ENCODE results near the gene SLC7A6OS.

GRCh38 chr16:68290450-68290849 is 20.3 kb downstream of the SLC7A6OS start:
- TF ChIP-seq FOXM1 (IDR thresholded peaks at IDR 0.05; ENCODE audit: low read depth, low read length): no peak
- TF ChIP-seq ESRRA (IDR thresholded peaks at IDR 0.05; ENCODE audit: low read length): no peak
- TF ChIP-seq CTCF (IDR thresholded peaks at IDR 0.05 in 2 of 3, conservative IDR thresholded peaks at IDR 0.05 in 1 of 3; ENCODE audit: control insufficient read depth in 2 of 3, extremely low read depth in 1 of 3, insufficient read depth in 1 of 3, low read depth in 3 of 3, low read length in 3 of 3): no peak
- TF ChIP-seq, protein P1, sequence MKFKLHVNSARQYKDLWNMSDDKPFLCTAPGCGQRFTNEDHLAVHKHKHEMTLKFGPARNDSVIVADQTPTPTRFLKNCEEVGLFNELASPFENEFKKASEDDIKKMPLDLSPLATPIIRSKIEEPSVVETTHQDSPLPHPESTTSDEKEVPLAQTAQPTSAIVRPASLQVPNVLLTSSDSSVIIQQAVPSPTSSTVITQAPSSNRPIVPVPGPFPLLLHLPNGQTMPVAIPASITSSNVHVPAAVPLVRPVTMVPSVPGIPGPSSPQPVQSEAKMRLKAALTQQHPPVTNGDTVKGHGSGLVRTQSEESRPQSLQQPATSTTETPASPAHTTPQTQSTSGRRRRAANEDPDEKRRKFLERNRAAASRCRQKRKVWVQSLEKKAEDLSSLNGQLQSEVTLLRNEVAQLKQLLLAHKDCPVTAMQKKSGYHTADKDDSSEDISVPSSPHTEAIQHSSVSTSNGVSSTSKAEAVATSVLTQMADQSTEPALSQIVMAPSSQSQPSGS (IDR thresholded peaks at IDR 0.05; ENCODE audit: low read length): no peak
